HG02623 (cell line): ENCODE results near the gene DNM1.

Experiments used
- ATAC-seq: cut with Tn5 transposase; IDR thresholded peaks from one replicate; pipeline ENCODE4 v1.9.1; 2021; ENCODE audit warnings: moderate library complexity; ENCODE audit not compliant: unreplicated experiment

The DNM1 gene

DNA sequence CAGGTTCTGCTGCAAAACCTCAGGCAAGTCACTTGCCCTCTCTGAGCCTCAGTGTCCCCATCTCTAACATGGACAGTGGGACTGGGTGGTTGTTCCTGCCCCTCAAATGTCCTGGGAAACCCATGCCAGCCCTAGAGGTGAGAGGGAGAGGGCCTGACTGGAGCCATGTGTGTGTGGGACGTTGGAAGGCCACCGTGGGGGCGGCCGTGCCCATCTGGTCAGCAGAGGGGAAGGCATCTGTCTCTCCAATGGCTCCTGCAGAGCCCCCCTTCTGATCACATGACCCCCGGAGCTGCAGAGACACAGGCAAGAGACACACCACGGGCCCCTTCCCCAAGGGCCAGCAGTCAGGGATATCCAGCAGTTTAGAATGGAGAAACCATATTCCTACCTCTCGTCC lies 1.7 kb downstream of the DNM1 start:
- ATAC-seq: no peak

GRCh38 chr9:128205296-128205944 lies 2.2 kb downstream of the DNM1 start:
- no peak for ATAC-seq

- no peak for ATAC-seq
Measured at GRCh38 chr9:128206484-128206883, 3.3 kb downstream of the DNM1 start.

- no peak for ATAC-seq
Measured at GRCh38 chr9:128206916-128207910, 4.0 kb downstream of the DNM1 start.

DNA sequence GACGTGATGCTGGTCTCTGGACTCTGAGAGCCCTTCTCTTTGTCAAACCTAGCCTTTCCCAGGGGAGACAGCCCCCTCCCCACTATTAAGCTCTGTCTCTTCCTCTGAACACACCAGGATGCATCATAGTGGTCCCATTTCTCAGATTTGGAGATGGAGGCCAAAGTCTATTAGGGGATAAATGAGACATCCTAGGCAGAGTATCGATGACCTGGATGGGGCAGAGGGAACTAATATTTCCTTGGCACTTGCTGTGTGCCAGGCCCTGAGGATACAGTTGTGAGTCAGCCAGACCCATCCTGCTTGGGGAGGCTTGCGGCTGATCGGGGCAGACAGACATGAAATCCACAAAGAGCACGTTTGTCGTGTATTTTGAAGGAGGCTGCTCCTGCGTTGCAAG lies 5.2 kb downstream of the DNM1 start:
- ATAC-seq: no peak

DNA sequence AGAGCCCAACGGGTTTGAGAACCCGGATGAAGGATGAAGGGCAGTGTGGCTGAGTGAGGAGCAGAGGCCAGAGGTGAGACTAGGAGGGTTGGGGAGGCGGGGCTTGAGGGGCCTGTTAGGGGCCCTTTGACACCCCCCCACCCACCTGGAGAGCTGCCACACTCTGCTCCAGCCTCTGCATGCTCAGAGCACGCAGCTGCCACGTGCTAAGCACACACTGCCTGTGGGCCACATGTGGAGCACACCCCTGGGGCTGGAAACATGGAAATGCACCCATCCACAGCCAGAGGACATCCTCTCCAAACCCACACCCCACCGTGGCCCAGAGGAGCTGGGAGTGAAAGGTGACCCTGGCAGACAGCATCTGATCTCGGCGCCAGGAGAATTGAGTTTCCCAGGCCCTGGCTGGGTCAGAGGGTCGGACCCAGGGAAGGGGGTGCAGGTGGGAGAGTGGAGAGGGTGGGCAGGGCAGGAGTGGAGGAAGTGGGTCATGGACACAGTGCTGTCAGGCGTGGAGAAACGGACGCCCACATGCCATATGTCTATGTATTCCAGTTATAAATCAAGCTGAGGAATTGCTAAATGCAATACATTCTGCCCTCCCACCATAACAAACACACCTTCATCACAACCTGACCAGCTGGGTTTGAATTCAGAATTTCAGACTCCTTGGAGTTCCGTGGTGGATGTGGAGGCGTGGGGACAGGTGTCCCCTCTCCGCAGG lies 5.9 kb downstream of the DNM1 start:
- no peak for ATAC-seq

GRCh38 chr9:128211186-128211980 lies 8.2 kb downstream of the DNM1 start:
- no peak for ATAC-seq

GRCh38 chr9:128211981-128212281 lies 8.8 kb downstream of the DNM1 start:
- no peak for ATAC-seq

DNA sequence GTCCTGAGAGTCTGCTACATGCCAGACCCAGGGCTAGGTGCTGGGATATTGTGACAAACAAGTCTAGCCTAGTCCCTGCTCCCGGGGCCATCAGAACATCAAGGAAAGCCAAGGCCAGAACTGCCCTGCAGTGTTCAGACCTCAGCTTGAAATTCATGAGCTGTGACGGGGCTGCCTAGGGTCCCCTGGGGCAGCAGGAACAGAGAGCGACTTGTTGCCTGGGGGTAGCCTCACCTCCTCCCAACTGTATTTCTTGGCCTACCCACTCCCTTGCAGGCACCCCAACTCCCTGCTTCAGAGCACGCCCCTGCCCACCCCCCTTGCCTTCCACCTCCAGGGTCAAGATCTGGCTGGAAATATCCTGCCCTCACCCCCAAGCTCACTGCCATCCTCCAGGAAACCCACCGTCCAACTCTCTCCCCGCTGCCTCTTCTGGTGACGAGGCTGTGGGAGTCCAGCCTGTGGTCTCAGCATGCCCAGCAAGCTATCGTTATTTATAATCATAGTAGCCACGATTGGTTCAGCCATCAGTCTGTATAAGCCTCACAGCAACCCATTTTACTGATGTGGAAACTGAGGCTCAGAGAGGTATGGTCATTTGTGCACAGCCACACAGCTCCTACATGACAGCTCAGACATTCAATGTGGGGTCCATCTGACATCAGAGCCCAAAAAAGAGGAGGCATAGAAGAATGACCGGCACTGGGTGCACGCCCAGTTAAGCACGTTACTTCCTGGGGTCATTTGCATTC lies 10.7 kb downstream of the DNM1 start:
- ATAC-seq: no peak

DNA sequence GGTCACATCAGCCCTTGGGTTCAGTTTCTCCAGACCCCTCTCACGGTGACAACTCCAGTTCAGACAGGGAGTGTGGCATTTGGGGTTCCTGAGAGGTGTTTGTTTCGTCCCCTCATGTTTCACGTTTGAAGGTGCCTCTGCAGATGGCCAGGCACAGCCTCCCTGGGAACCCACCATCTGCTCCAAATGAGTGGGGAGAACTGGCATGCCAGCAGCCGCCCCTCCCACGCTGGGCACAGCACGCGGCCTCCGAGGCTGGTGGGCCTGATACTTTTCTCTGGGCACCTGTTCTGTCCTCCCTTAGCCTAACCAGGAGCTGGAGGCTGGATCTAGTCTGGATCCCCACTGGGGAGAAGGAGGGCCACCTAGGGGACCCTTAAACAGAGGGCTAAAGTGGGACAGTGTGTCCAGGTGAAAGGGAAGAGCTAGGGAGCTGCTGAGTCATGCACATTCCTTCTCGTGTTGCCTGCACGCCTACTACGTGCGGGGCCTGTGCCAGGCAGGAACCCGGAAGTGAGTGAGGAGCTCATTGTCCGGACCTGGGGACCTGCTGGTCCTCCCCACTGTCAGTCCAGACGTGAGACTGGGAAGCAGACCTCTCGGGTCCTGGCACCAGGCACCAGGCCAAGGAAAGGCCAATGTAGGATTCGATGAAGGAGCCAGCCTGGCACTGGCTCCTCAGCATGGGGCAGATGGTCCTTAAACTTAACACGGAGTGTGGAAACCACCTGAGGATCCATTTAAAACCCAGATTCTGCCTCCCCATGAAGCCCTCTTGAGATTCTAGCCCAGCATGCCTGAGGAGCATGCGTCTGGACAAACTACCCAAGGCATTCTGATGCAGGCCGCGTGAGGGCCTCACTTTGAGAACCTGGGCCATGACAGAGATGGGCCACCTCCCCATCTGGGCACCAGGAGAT lies 11.7 kb downstream of the DNM1 start:
- no peak for ATAC-seq

GRCh38 chr9:128215491-128216409 lies 12.6 kb downstream of the DNM1 start:
- no peak for ATAC-seq

- ATAC-seq: no peak
Measured at GRCh38 chr9:128216781-128217553, 13.8 kb downstream of the DNM1 start.

DNA sequence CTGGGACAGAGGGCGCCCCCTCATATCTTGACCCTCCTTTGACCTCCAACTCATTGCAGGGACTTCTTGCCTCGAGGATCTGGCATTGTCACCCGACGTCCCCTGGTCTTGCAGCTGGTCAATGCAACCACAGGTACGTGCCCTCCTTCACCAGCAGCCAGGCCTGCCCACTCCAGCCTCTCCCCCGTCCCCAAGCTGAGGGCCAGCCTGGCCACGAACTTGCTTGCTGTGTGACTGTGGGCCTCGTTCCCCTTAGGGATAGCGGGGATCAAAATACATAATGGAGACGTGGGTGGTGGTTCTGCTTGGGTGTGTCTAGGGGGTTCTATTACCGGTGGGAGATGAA lies 15.0 kb downstream of the DNM1 start:
- no peak for ATAC-seq

DNA sequence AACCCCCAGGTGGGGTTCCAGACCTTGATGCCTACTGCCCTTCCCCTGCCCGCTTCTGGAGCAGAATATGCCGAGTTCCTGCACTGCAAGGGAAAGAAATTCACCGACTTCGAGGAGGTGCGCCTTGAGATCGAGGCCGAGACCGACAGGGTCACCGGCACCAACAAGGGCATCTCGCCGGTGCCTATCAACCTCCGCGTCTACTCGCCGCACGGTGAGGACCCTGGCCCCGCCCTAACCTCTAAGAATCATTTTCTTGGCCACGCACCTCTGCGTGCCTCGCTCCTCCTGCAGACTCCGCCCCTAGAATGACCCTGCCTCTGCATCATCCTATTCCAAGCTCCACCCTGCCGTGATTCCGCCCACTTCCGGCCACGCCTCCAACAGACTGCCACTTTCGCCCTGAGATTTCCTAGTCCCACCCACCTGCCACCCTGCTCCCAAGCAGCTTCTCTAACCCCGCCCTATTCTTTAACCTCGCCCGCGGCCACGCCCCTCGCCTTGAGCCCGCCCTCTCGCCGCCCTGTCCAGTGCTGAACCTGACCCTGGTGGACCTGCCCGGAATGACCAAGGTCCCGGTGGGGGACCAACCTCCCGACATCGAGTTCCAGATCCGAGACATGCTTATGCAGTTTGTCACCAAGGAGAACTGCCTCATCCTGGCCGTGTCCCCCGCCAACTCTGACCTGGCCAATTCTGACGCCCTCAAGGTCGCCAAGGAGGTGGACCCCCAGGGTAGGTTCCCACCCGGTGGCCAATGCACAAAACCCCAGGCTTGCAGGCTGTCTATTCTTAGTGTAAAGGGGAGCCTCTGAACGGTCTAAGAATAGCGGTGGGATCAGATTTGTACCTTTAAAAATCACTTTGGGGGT lies 15.6 kb downstream of the DNM1 start:
- peak; percentile 74 for ATAC-seq

- ATAC-seq: no peak
Measured at GRCh38 chr9:128219831-128220230, 16.7 kb downstream of the DNM1 start.

- no peak for ATAC-seq
Measured at GRCh38 chr9:128222026-128222425, 18.8 kb downstream of the DNM1 start.
